ENCODE data around the gene CXorf58.

The CXorf58 gene

GRCh38 chrX:23885803-23886202 is 22.0 kb upstream of the CXorf58 start:
- no peak for TF ChIP-seq EZH2 (IDR thresholded peaks at IDR 0.05; ENCODE audit: borderline replicate concordance, low read depth, low read length, severe bottlenecking)
- no peak for TF ChIP-seq CTCF (IDR thresholded peaks at IDR 0.05; ENCODE audit: borderline replicate concordance, extremely low read depth, low read length, poor library complexity, severe bottlenecking)
- Histone ChIP-seq H4K20me1 (ENCODE audit: insufficient read depth, low read length) (no peaks in the 10 kb centered on the region), H3K4me1 (ENCODE audit: insufficient read depth, low read length) (no peaks in the 10 kb centered on the region), H3K4me3 (ENCODE audit: low read depth in 1 of 2, low read length in 2 of 2) (no peak overlapping the region), H3K79me2 (ENCODE audit: insufficient read depth, low read length) (no peaks in the 10 kb centered on the region), H3K9ac (ENCODE audit: low read depth, low read length) (no peak overlapping the region), H3K9me3 (ENCODE audit: insufficient read depth, low read length, severe bottlenecking) (no peaks in the 10 kb centered on the region), H3K27me3 (ENCODE audit: insufficient read depth, low read length, poor library complexity) (no peaks in the 10 kb centered on the region), H2AFZ (ENCODE audit: low read depth, low read length) (no peak overlapping the region), H3K27ac (ENCODE audit: low read length) (no peak overlapping the region), H3K36me3 (ENCODE audit: insufficient read depth, low read length) (no peaks in the 10 kb centered on the region), H3K4me2 (ENCODE audit: insufficient read depth, low read length) (no peak overlapping the region)
- ATAC-seq (ENCODE audit: insufficient read depth, low read depth) (no peak), DNase-seq (no peak)

DNA sequence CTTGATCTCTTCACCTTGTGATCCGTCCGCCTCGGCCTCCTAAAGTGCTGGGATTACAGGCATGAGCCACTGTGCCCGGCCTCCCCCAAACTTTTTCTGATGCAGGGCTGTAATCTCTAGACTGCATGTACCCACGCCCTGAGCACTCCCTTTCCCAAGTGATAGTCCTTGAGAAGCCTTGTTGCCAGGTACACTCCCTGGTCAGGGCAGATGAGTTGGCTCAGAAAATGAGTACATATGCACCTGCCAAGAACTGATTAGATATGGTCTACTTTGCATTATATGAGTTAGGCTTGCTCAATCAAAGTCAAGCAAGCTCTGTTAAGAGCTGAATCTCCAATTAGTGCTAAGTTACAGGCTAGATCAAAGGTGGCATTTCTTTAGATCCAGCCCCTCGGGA is 20.4 kb upstream of the CXorf58 start:
- Histone ChIP-seq H3K27me3 (ENCODE audit: insufficient read depth, low read length, poor library complexity) (no peaks in the 10 kb centered on the region), H3K9ac (ENCODE audit: low read depth, low read length) (no peak overlapping the region), H4K20me1 (ENCODE audit: insufficient read depth, low read length) (no peaks in the 10 kb centered on the region), H3K79me2 (ENCODE audit: insufficient read depth, low read length) (no peaks in the 10 kb centered on the region), H3K4me1 (ENCODE audit: insufficient read depth, low read length) (no peaks in the 10 kb centered on the region), H3K9me3 (ENCODE audit: insufficient read depth, low read length, severe bottlenecking) (no peaks in the 10 kb centered on the region), H3K4me3 (ENCODE audit: low read depth in 1 of 2, low read length in 2 of 2) (no peak overlapping the region), H3K27ac (ENCODE audit: low read length) (no peak overlapping the region), H3K4me2 (ENCODE audit: insufficient read depth, low read length) (no peak overlapping the region), H3K36me3 (ENCODE audit: insufficient read depth, low read length) (no peaks in the 10 kb centered on the region), H2AFZ (ENCODE audit: low read depth, low read length) (no peak overlapping the region)
- DNase-seq (no peak), ATAC-seq (ENCODE audit: insufficient read depth, low read depth) (no peak)
- TF ChIP-seq CTCF (IDR thresholded peaks at IDR 0.05; ENCODE audit: borderline replicate concordance, extremely low read depth, low read length, poor library complexity, severe bottlenecking): no peak
- TF ChIP-seq EZH2 (IDR thresholded peaks at IDR 0.05; ENCODE audit: borderline replicate concordance, low read depth, low read length, severe bottlenecking): no peak

DNA sequence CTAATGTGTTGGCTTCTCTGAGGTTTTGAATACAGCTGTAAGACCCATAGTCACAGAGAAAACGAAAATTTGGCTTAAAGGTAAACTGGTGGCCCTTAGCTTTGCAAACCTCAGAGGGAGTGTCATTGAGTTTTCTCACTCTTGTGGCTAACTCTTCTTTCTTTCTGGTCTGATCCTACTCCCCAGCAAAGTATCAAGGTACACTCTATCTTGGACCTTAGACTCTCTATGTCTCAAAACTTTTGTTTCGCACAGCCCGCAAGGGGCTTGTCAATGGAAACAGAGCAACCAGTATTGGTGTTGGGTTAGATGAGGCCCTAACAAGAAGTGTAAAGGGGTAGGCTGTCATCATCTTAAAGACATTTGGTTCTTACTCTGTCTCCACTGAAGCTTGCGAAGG is 19.9 kb upstream of the CXorf58 start:
- H3K4me3 ChIP-seq (ENCODE audit: low read depth in 1 of 2, low read length in 2 of 2): no peak overlapping the region
- H3K27me3 ChIP-seq (ENCODE audit: insufficient read depth, low read length, poor library complexity): no peaks in the 10 kb centered on the region
- H3K36me3 ChIP-seq (ENCODE audit: insufficient read depth, low read length): no peaks in the 10 kb centered on the region
- no peaks in the 10 kb centered on the region for H3K79me2 ChIP-seq (ENCODE audit: insufficient read depth, low read length)
- H3K4me2 ChIP-seq (ENCODE audit: insufficient read depth, low read length): no peak overlapping the region
- no peaks in the 10 kb centered on the region for H4K20me1 ChIP-seq (ENCODE audit: insufficient read depth, low read length)
- no peak overlapping the region for H3K9ac ChIP-seq (ENCODE audit: low read depth, low read length)
- H3K4me1 ChIP-seq (ENCODE audit: insufficient read depth, low read length): no peaks in the 10 kb centered on the region
- DNase-seq (no peak), ATAC-seq (ENCODE audit: insufficient read depth, low read depth) (no peak)
- H3K9me3 ChIP-seq (ENCODE audit: insufficient read depth, low read length, severe bottlenecking): no peaks in the 10 kb centered on the region
- H3K27ac ChIP-seq (ENCODE audit: low read length): no peak overlapping the region
- no peak overlapping the region for H2AFZ ChIP-seq (ENCODE audit: low read depth, low read length)
- TF ChIP-seq EZH2 (IDR thresholded peaks at IDR 0.05; ENCODE audit: borderline replicate concordance, low read depth, low read length, severe bottlenecking) (no peak), CTCF (IDR thresholded peaks at IDR 0.05; ENCODE audit: borderline replicate concordance, extremely low read depth, low read length, poor library complexity, severe bottlenecking) (no peak)

Measured in DND-41 (cell line).